ENCODE measurements around the gene MAP4K4. TPM values are rescaled to one million over a fixed set of nuclear protein-coding genes. Genes with fewer than 3 reads are reported as not detected.

Gene MAP4K4
- total RNA-seq, 8 experiments from 2014 or later: 72.4 to 551 (median 123) TPM

GRCh38 chr2:101717071-101717845, 19.8 kb downstream of the MAP4K4 start:
- H3K27ac ChIP-seq: no peak overlapping the region
- H3K4me1 ChIP-seq (replicated peaks in 1 of 2): no peaks in the 10 kb centered on the region
- no peak for ATAC-seq (replicated peaks in 6 of 8)
- WGBS, 10 experiments: 80 to 100% (median 97%) methylated on average over 3 to 9 of the region's 9 CpGs
- H3K4me3 ChIP-seq: no peak overlapping the region
- in situ Hi-C loops (cut with MboI; ENCODE audit: low pct_unique_long_range_greater_than_20kb in 2 of 9, low sequenced_read_pairs in 9 of 9, unreplicated experiment in 9 of 9): loop anchor here in 1 of 9 experiments (25.0 kb wide), 1 partner anchor 305 kb away; no protein-coding TSS in a partner anchor

GRCh38 chr2:101718479-101718878, 21.0 kb downstream of the MAP4K4 start:
- in situ Hi-C loops (cut with MboI; ENCODE audit: low pct_unique_long_range_greater_than_20kb in 2 of 9, low sequenced_read_pairs in 9 of 9, unreplicated experiment in 9 of 9): loop anchor here in 1 of 9 experiments (25.0 kb wide), 1 partner anchor 306 kb away; no protein-coding TSS in a partner anchor
- WGBS, 10 experiments: 100% methylated on average over 1 of the region's 1 CpG; no CpG with 5 or more reads in 9 of the 10 experiments
- peaks cover 0 to under 1% of the 10 kb centered on the region in 2 donors for H3K4me1 ChIP-seq (replicated peaks in 1 of 2)
- no peak overlapping the region for H3K4me3 ChIP-seq
- no peak overlapping the region for H3K27ac ChIP-seq
- peak in 1 of 8 experiments; percentile 16 for ATAC-seq (replicated peaks in 6 of 8)

GRCh38 chr2:101718993-101719571, 21.6 kb downstream of the MAP4K4 start:
- peak in 1 of 8 experiments; percentile 20 for ATAC-seq (replicated peaks in 6 of 8)
- in situ Hi-C loops (cut with MboI; ENCODE audit: low pct_unique_long_range_greater_than_20kb in 2 of 9, low sequenced_read_pairs in 9 of 9, unreplicated experiment in 9 of 9): loop anchor here in 1 of 9 experiments (25.0 kb wide), 1 partner anchor 307 kb away; no protein-coding TSS in a partner anchor
- peaks cover 0 to 6% of the 10 kb centered on the region in 2 donors for H3K4me1 ChIP-seq (replicated peaks in 1 of 2)
- no peak overlapping the region for H3K4me3 ChIP-seq
- H3K27ac ChIP-seq: no peak overlapping the region
- 14 to 100% (median 88%) methylated on average over 1 of the region's 1 CpG; no CpG with 5 or more reads in 6 of the 10 experiments for WGBS, 10 experiments

- H3K4me1 ChIP-seq (replicated peaks in 1 of 2): peaks cover 0 to 7% of the 10 kb centered on the region in 2 donors
- no peak overlapping the region for H3K27ac ChIP-seq
- WGBS, 10 experiments: 0 to 100% (median 82%) methylated on average over 1 of the region's 1 CpG; no CpG with 5 or more reads in 1 of the 10 experiments
- no peak overlapping the region for H3K4me3 ChIP-seq
- ATAC-seq (replicated peaks in 6 of 8): no peak
- in situ Hi-C loops (cut with MboI; ENCODE audit: low pct_unique_long_range_greater_than_20kb in 2 of 9, low sequenced_read_pairs in 9 of 9, unreplicated experiment in 9 of 9): loop anchor here in 1 of 9 experiments (25.0 kb wide), 1 partner anchor 308 kb away; no protein-coding TSS in a partner anchor
Observed at GRCh38 chr2:101720732-101721131, 23.2 kb downstream of the MAP4K4 start.

- no peak for ATAC-seq (replicated peaks in 6 of 8)
- no peak overlapping the region for H3K4me3 ChIP-seq
- H3K27ac ChIP-seq: no peak overlapping the region
- H3K4me1 ChIP-seq (replicated peaks in 1 of 2): peaks cover 0 to 7% of the 10 kb centered on the region in 2 donors
- 80 to 100% (median 94%) methylated on average over 1 to 4 of the region's 4 CpGs; no CpG with 5 or more reads in 3 of the 10 experiments for WGBS, 10 experiments
- in situ Hi-C loops (cut with MboI; ENCODE audit: low pct_unique_long_range_greater_than_20kb in 2 of 9, low sequenced_read_pairs in 9 of 9, unreplicated experiment in 9 of 9): loop anchor here in 1 of 9 experiments (25.0 kb wide), 1 partner anchor 311 kb away; no protein-coding TSS in a partner anchor
Observed at GRCh38 chr2:101722864-101723263, 25.4 kb downstream of the MAP4K4 start.

GRCh38 chr2:101723371-101724124, 26.0 kb downstream of the MAP4K4 start:
- in situ Hi-C loops (cut with MboI; ENCODE audit: low pct_unique_long_range_greater_than_20kb in 2 of 9, low sequenced_read_pairs in 9 of 9, unreplicated experiment in 9 of 9): loop anchor here in 1 of 9 experiments (25.0 kb wide), 1 partner anchor 311 kb away; no protein-coding TSS in a partner anchor
- WGBS, 10 experiments: 60 to 100% (median 92%) methylated on average over 1 to 4 of the region's 4 CpGs
- H3K4me1 ChIP-seq (replicated peaks in 1 of 2): peaks cover 0 to 7% of the 10 kb centered on the region in 2 donors
- no peak for ATAC-seq (replicated peaks in 6 of 8)
- H3K4me3 ChIP-seq: no peak overlapping the region
- no peak overlapping the region for H3K27ac ChIP-seq

- no peak for ATAC-seq (replicated peaks in 6 of 8)
- WGBS, 10 experiments: 17 to 100% (median 67%) methylated on average over 1 to 3 of the region's 3 CpGs; no CpG with 5 or more reads in 2 of the 10 experiments
- no peak overlapping the region for H3K4me3 ChIP-seq
- in situ Hi-C loops (cut with MboI; ENCODE audit: low pct_unique_long_range_greater_than_20kb in 2 of 9, low sequenced_read_pairs in 9 of 9, unreplicated experiment in 9 of 9): loop anchor here in 1 of 9 experiments (25.0 kb wide), 1 partner anchor 312 kb away; no protein-coding TSS in a partner anchor
- H3K27ac ChIP-seq: no peak overlapping the region
- H3K4me1 ChIP-seq (replicated peaks in 1 of 2): peaks cover 0 to 7% of the 10 kb centered on the region in 2 donors
Observed at GRCh38 chr2:101724125-101724474, 26.6 kb downstream of the MAP4K4 start.

GRCh38 chr2:101725038-101725437, 27.5 kb downstream of the MAP4K4 start:
- ATAC-seq (replicated peaks in 6 of 8): no peak
- 39 to 100% (median 100%) methylated on average over 1 to 3 of the region's 3 CpGs for WGBS, 10 experiments
- Histone ChIP-seq H3K27ac (no peak overlapping the region), H3K4me3 (no peak overlapping the region), H3K4me1 (replicated peaks in 1 of 2) (peaks cover 0 to 7% of the 10 kb centered on the region in 2 donors)
- in situ Hi-C loops (cut with MboI; ENCODE audit: low pct_unique_long_range_greater_than_20kb in 2 of 9, low sequenced_read_pairs in 9 of 9, unreplicated experiment in 9 of 9): no loop called here

GRCh38 chr2:101725515-101726192, 28.1 kb downstream of the MAP4K4 start:
- peak in 1 of 8 experiments; percentile 4 for ATAC-seq (replicated peaks in 6 of 8)
- Histone ChIP-seq H3K4me3 (no peak overlapping the region), H3K27ac (no peak overlapping the region), H3K4me1 (replicated peaks in 1 of 2) (peaks cover 0 to 7% of the 10 kb centered on the region in 2 donors)
- 35 to 100% (median 85%) methylated on average over 1 to 5 of the region's 5 CpGs; no CpG with 5 or more reads in 1 of the 10 experiments for WGBS, 10 experiments
- in situ Hi-C loops (cut with MboI; ENCODE audit: low pct_unique_long_range_greater_than_20kb in 2 of 9, low sequenced_read_pairs in 9 of 9, unreplicated experiment in 9 of 9): no loop called here

GRCh38 chr2:101728865-101729264, 31.4 kb downstream of the MAP4K4 start:
- in situ Hi-C loops (cut with MboI; ENCODE audit: low pct_unique_long_range_greater_than_20kb in 2 of 9, low sequenced_read_pairs in 9 of 9, unreplicated experiment in 9 of 9): no loop called here
- ATAC-seq (replicated peaks in 6 of 8): peak in 2 of 8 experiments; percentile 19 to 24
- Histone ChIP-seq H3K4me1 (replicated peaks in 1 of 2) (peaks cover 13 to 17% of the 10 kb centered on the region in 2 donors), H3K4me3 (no peak overlapping the region), H3K27ac (no peak overlapping the region)
- WGBS, 10 experiments: 38 to 100% (median 82%) methylated on average over 1 of the region's 1 CpG; no CpG with 5 or more reads in 3 of the 10 experiments

GRCh38 chr2:101729521-101730190, 32.1 kb downstream of the MAP4K4 start:
- no peak overlapping the region for H3K27ac ChIP-seq
- in situ Hi-C loops (cut with MboI; ENCODE audit: low pct_unique_long_range_greater_than_20kb in 2 of 9, low sequenced_read_pairs in 9 of 9, unreplicated experiment in 9 of 9): no loop called here
- no peak for ATAC-seq (replicated peaks in 6 of 8)
- peaks cover 19 to 21% of the 10 kb centered on the region in 2 donors for H3K4me1 ChIP-seq (replicated peaks in 1 of 2)
- no peak overlapping the region for H3K4me3 ChIP-seq
- WGBS, 10 experiments: 83 to 100% (median 100%) methylated on average over 1 to 6 of the region's 10 CpGs; no CpG with 5 or more reads in 3 of the 10 experiments
